NCI-H748 treated with DMSO at 0.1 percent for 48 hours (cell line): ENCODE results near the gene GMDS.
"Not testable (repeated sequence)": the region's sequence is repeated elsewhere in the genome, so short reads cannot be mapped to it uniquely, and the experiment has no call there.

Experiments
- DNase-seq: peaks from one replicate; lab custom pipeline; 2025; lab: John Stamatoyannopoulos, UW

GMDS gene

GRCh38 chr6:1858196-1858595 is 387.2 kb downstream of the GMDS start:
- no peak for DNase-seq

DNA sequence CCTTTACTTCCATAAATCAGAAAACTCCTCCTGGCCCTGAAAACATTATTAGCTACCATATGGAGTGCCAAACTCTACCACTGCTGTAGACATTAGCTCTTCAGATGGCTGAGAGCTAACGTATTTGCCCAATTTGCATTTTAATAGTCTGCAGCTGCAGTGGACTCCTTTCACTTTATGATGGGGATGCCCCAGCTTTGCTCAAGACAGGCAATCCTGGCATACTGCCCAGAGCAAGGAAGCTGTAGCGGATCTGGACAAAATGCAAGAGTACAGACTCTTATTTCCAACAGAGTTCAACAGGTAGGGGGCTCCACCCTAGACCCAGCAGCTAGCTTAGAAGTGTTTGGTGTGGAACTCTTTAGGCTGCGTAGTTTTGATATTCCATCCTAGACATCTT is 389.0 kb downstream of the GMDS start:
- DNase-seq: peak; percentile 72

DNA sequence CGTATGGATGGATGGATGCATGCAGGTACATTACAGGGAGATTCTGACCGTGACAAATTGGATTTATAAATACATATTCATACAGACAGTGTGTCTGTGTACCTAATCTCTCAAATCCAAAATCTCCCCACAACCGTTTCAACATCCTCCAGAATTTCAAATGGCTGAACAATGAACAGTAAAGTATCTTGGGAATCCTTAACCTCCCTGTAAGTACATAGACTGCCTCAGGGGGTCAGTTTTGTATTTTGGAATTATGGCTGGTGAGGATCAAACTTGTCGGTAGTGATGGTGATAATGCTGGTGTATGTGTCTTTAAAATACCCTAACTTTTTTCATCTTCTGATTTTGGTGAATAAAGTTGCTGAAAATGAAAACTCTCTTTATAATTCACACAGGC is 389.5 kb downstream of the GMDS start:
- DNase-seq: no peak

DNA sequence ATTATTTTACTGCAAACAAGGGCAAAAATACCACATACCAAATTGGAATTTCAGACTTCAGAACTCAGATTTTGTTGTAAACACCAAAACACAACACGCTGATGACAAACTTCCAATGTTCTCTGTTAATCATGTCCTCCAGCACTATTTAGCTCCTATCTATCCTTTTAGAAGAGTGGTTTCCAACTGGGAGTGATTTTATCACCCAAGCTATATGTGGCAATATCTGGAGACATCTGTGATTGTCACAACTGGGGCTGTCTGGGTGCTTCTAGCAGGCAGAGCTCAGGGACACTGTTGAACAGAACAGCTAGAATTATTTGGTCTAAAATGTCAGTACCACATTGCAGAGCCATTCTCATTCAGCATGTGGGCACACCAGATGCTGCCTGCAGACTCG is 391.1 kb downstream of the GMDS start:
- DNase-seq: no peak

DNA sequence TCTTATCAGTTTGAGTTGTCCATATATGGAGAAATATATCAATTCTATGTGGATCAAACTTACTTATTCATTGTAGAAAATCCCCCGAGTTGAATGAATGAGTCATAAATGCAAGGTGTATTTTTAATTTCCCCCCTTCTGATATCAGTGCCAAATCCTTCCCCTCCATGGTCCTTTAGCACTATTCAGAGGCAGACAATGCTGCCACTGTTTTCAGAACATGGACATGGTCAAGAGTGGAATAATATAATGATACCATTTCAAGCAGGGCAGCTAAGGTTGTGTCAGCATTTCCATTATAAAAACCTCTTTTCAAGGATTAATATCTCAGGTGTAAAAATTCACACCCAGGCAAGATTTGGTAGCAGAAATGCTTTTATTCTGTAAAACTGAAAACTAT is 391.6 kb downstream of the GMDS start:
- DNase-seq: no peak

- no peak for DNase-seq
These were observed 393.5 kb downstream of the GMDS start for GRCh38 chr6:1851681-1852456.

- DNase-seq: no peak
These were observed 394.6 kb downstream of the GMDS start for GRCh38 chr6:1850840-1851157.

GRCh38 chr6:1850121-1850839 is 395.1 kb downstream of the GMDS start:
- no peak for DNase-seq

- DNase-seq: no peak
These were observed 395.7 kb downstream of the GMDS start for GRCh38 chr6:1849691-1850090.

GRCh38 chr6:1848752-1849151 is 396.7 kb downstream of the GMDS start:
- DNase-seq: no peak

GRCh38 chr6:1846611-1847010 is 398.8 kb downstream of the GMDS start:
- no peak for DNase-seq

DNA sequence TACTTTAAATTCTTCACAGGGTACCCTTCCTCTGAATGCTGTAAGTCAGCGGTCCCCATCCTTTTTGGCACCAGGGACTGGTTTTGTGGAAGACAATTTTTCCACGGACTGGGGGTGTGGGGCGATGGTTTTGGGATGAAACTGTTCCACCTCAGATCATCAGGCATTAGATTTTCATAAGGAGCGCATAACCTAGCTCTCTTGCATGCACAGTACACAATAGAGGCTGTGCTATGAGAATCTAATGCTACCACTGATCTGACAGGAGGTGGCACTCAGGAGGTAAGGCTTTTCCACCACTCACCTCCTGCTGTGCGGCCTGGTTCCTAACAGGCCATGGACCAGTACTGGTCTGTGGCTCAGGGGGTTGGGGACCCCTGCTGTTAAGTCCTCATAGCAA is 399.9 kb downstream of the GMDS start:
- DNase-seq: not testable (repeated sequence)

DNA sequence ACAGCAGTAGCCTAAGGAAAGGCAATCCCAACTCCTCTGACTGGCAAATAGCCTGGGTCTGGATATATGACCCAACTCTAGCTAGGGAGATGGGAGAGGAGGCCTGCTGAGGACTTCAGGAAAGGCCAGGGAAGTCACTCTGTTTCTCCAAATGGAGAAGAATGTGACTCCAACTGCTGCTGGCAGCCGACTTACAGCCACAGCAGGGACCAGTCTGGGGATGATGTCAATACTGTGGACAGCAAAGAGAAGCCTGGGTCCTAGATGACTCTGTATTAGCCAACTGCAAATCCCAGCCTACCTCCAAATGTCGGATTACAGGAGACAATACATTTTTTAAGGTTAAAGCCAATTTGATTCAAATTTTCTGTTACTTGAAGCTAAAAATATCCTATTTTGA is 403.1 kb downstream of the GMDS start:
- DNase-seq: no peak

- DNase-seq: no peak
These were observed 404.3 kb downstream of the GMDS start for GRCh38 chr6:1841136-1841535.

- DNase-seq: no peak
These were observed 404.8 kb downstream of the GMDS start for GRCh38 chr6:1840491-1841121.

- peak; percentile 49 for DNase-seq
These were observed 406.0 kb downstream of the GMDS start for GRCh38 chr6:1839361-1839760.

DNA sequence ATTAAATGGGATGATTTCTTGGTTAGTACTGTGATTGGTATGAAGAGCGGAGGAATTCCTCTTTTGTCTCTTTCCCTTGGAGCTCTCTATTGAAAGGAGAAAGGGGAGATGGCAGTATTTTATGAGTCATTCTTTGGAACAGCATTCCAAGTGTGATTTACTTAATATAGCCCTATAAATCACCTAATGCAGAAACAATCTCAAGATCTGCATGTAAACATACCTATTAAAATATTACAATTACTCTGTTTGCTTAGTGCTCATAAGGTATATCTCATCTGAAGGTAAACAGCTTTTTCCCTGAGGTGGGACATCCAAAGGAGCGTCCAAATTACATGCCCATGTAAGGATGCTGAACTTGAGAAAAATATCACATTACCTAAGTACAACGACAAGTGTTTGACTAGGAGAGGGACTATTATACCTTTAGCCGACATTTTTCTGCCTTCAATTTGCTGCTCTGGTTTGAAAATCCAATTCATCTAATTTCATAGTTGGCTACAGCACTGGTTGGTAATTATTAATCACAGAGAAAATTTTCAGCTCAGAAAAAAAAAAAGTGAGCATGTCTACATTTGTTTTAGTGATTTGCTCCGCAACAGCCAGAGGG is 406.7 kb downstream of the GMDS start:
- peak; percentile 51 for DNase-seq

GRCh38 chr6:1837826-1838225 is 407.6 kb downstream of the GMDS start:
- DNase-seq: no peak

DNA sequence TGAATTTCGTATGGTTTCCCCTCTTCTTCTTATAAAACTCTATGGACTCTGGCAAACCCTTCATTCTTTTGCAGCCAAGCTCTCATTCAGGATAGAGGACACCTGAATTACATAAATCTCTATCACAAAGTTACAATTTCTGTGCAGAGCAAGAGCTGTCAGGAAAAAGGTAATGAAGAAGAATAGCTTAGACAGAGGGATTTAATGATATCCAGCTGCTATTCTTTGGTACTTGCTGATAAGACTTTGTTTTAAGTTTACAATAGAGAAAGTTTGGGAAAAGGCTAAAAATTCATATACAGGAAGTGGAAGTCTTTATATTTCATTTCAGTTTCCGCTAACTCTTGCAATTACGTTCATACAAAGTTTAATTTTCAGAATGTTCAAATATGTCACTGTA is 408.7 kb downstream of the GMDS start:
- no peak for DNase-seq

GRCh38 chr6:1834646-1835516 is 410.5 kb downstream of the GMDS start:
- DNase-seq: no peak

DNA sequence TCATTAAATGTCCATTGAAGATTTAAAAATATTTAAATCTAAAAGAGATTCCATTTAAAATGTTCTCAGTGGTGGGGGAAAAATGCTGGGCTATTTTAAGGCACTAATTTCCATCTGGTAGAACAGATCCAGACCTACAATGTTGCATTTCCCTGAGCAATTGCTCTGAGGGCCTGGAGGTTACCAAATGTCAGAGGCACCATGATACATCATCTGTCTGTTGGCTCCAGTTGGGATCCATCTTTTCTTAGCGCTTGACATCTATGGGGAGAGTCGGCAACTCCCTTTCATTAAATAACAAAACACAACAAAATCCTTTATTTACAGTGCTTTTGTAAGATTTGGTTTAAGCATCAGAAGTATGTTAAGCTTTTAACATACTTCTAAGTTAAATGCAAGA is 411.2 kb downstream of the GMDS start:
- no peak for DNase-seq
